A549 (cell line): ENCODE measurements around the gene PHC2. TPM values are rescaled to one million over a fixed set of nuclear protein-coding genes. Genes with fewer than 3 reads are reported as not detected.

Source experiments
- ATAC-seq, 2 experiments: fragments of 200-7000 bp in 1 of 2; fragments of >200 bp in 1 of 2; cut with Nextera tagmentation in 1 of 2; cut with Tn5 transposase in 1 of 2; 3 replicates each; pipeline versions ENCODE4 v1.8.0 to v1.9.1; 2018 to 2020; ENCODE audit warnings: mild to moderate bottlenecking in 1 of 2, moderate library complexity in 1 of 2
- CTCF ChIA-PET: fragments of 300-600 bp; sonication (Branson Sonifier 250); formaldehyde crosslinking; extraction: SDS; loops from one replicate; lab custom pipeline; 2021; ENCODE audit warnings: antibody characterized with exemption, inconsistent platforms; lab: Yijun Ruan, JAX
- POLR2A ChIA-PET: fragments of 350-600 bp; formaldehyde crosslinking; extraction: SDS; loops from one replicate; lab custom pipeline; 2021; ENCODE audit warnings: antibody characterized with exemption, inconsistent platforms; lab: Yijun Ruan, JAX
- DNase-seq, 2 experiments: peaks; one replicate each; pipeline versions ENCODE4 v3.0.0 to v3.0.0-alpha.2; 2011 to 2016; ENCODE audit warnings: low read depth in 1 of 2, low spot score in 1 of 2
- FAIRE-seq: peaks from 2 replicates; lab custom pipeline; 2011; peaks lifted over from hg19 to GRCh38; lab: Jason Lieb, UNC
- H3K27ac ChIP-seq, 2 experiments: fragments of >200 bp; sonication (Bioruptor Twin); formaldehyde crosslinking; 3 replicates each; pipeline ENCODE4 v1.5.1; 2016 to 2017
- H3K4me1 ChIP-seq: fragments of >200 bp; sonication (Bioruptor Twin); formaldehyde crosslinking; 3 replicates; pipeline ENCODE4 v1.6.1; 2016
- H3K4me2 ChIP-seq: fragments of >200 bp; sonication (Bioruptor Twin); formaldehyde crosslinking; 3 replicates; pipeline ENCODE4 v1.6.1; 2016
- H3K4me3 ChIP-seq: fragments of >200 bp; sonication (Bioruptor Twin); formaldehyde crosslinking; 3 replicates; pipeline ENCODE4 v1.5.1; 2016
- H3K9me3 ChIP-seq: fragments of >200 bp; sonication (Bioruptor Twin); formaldehyde crosslinking; 3 replicates; pipeline ENCODE4 v1.6.1; 2016
- CBX2 ChIP-seq: fragments of 200-600 bp; sonication (generic); IDR thresholded peaks from 2 replicates; pipeline ENCODE4 v1.6.1; 2016; ENCODE audit warnings: low read depth, mild to moderate bottlenecking, borderline replicate concordance
- CBX8 ChIP-seq: fragments of 200-600 bp; sonication (generic); IDR thresholded peaks from 2 replicates; pipeline ENCODE4 v1.6.1; 2016
- EHMT2 ChIP-seq: fragments of 200-600 bp; sonication (generic); IDR thresholded peaks from 2 replicates; pipeline ENCODE4 v1.6.1; 2016; ENCODE audit warnings: antibody characterized with exemption, low read depth, mild to moderate bottlenecking, moderate library complexity
- EP300 ChIP-seq, 2 experiments: fragments of >200 bp; sonication (Bioruptor Twin); formaldehyde crosslinking; IDR thresholded peaks; 2 replicates in 1 of 2; 3 replicates in 1 of 2; pipeline ENCODE4 v1.6.1; 2016 to 2017
- HDAC2 ChIP-seq: fragments of 200-600 bp; sonication (generic); IDR thresholded peaks from 2 replicates; pipeline ENCODE4 v1.6.1; 2016
- JUN ChIP-seq, 2 experiments: fragments of >200 bp; sonication (Bioruptor Twin); formaldehyde crosslinking; IDR thresholded peaks; 2 replicates in 1 of 2; 3 replicates in 1 of 2; pipeline ENCODE4 v1.6.1; 2016 to 2017
- KDM1A ChIP-seq: fragments of 200-600 bp; sonication (generic); IDR thresholded peaks from 2 replicates; pipeline ENCODE4 v1.6.1; 2016; ENCODE audit warnings: low read depth, mild to moderate bottlenecking
- KDM5A ChIP-seq: fragments of 200-600 bp; sonication (generic); IDR thresholded peaks from 2 replicates; pipeline ENCODE4 v1.6.1; 2016; ENCODE audit warnings: antibody characterized with exemption, mild to moderate bottlenecking
- MYC ChIP-seq: IDR thresholded peaks from 2 replicates; pipeline ENCODE4 v1.6.1; 2012; ENCODE audit warnings: mild to moderate bottlenecking, inconsistent platforms, low read length, improper control_type of control experiment, borderline replicate concordance
- NFE2L2 ChIP-seq: fragments of 150-350 bp; conservative IDR thresholded peaks from 2 replicates; pipeline ENCODE4 v1.6.1; 2014; ENCODE audit warnings: low read length
- NPAS2 ChIP-seq: fragments of 250-450 bp; sonication (Bioruptor Pico); IDR thresholded peaks from 2 replicates; pipeline ENCODE4 v1.8.0; 2022; ENCODE audit warnings: mild to moderate bottlenecking, moderate library complexity, borderline replicate concordance
- NR3C1 ChIP-seq: fragments of >200 bp; sonication (Bioruptor Twin); formaldehyde crosslinking; IDR thresholded peaks from 3 replicates; pipeline ENCODE4 v1.6.1; 2017
- PHF8 ChIP-seq: fragments of 200-600 bp; sonication (generic); IDR thresholded peaks from 2 replicates; pipeline ENCODE4 v1.6.1; 2016; ENCODE audit warnings: low read depth, mild to moderate bottlenecking, antibody characterized with exemption, moderate library complexity, borderline replicate concordance
- RNF2 ChIP-seq: fragments of 200-600 bp; sonication (generic); IDR thresholded peaks from 2 replicates; pipeline ENCODE4 v1.6.1; 2016; ENCODE audit warnings: low read depth, mild to moderate bottlenecking, antibody characterized with exemption, moderate library complexity, borderline replicate concordance
- TFCP2L1 ChIP-seq: fragments of 250-450 bp; sonication (Bioruptor Pico); IDR thresholded peaks from 2 replicates; pipeline ENCODE4 v1.5.0; 2021; ENCODE audit warnings: mild to moderate bottlenecking
- TP53 ChIP-seq: fragments of 250-450 bp; sonication (Bioruptor Pico); IDR thresholded peaks from 2 replicates; pipeline ENCODE4 v1.5.0; 2021; ENCODE audit warnings: mild to moderate bottlenecking, moderate library complexity
- ZFP36 ChIP-seq: fragments of 450-650 bp; IDR thresholded peaks from 2 replicates; pipeline ENCODE4 v1.6.1; 2014; ENCODE audit warnings: borderline replicate concordance; ENCODE audit not compliant: partially characterized antibody
- WGBS: methylation state at CpG from one replicate; pipeline ENCODE4 v1.1.6; 2017; ENCODE audit errors: missing lambda C conversion rate; 5-methylcytosine and 5-hydroxymethylcytosine counted together
- polyA plus RNA-seq, 4 experiments: library from polyadenylated mRNA; depleted of rRNA in 3 of 4; stranded (reverse); fragments of >200 nt; fragmentation: RNase III in 1 of 4; extraction: RNeasy Plus Mini Kit Qiagen cat#74134 plus additional on column Dnase treatment in 1 of 4; gene quantifications; 2 replicates in 3 of 4; 3 replicates in 1 of 4; pipeline ENCODE4 v1.2.3, GENCODE V29; 2011 to 2017
- TF ChIP-seq, protein P1 (sequence below): IDR thresholded peaks from 2 replicates; pipeline ENCODE4 v1.6.1; 2012
- TF ChIP-seq, protein P2 (sequence below): fragments of >200 bp; sonication (Bioruptor Twin); formaldehyde crosslinking; IDR thresholded peaks from 3 replicates; pipeline ENCODE4 v1.5.1; 2016
- TF ChIP-seq, protein P3 (sequence below): fragments of 250-450 bp; sonication (Bioruptor Pico); IDR thresholded peaks from 2 replicates; pipeline ENCODE4 v1.5.0; 2021; ENCODE audit warnings: mild to moderate bottlenecking, moderate library complexity, borderline replicate concordance

PHC2 gene
- polyA plus RNA-seq, 2 of the 4 experiments (the other 2 are of a cell fraction) = 29.9 to 33.2 TPM

DNA sequence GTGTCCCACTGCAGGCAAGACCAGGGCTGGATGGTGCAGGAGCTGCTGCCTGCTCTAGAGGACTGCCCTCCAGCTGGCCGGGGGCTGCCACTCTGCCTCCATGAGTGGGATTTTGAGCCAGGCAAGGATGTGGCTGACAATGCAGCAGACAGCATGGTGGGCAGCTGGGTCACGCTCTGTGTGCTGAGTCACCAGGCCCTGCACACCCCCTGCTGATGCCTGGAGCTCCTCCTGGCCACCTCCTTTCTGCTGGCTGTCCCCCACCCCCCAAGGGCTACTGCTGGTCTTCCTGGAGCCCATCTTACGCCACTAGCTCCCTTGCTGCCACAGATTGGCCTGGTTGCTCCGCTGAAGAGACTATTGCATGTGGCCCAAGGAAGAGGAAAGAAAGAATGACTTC, 37.6 kb upstream of the PHC2 start:
- Histone ChIP-seq H3K4me3 (no peak overlapping the region), H3K9me3 (no peaks in the 10 kb centered on the region), H3K4me2 (no peak overlapping the region), H3K4me1 (peaks cover 9% of the 10 kb centered on the region), H3K27ac (no peak overlapping the region)
- ChIA-PET CTCF (interaction anchor here (0.6 to 8.3 kb wide), 5 partner anchors 9 to 211 kb away, joined by 3 to 74 read pairs (median 28); no protein-coding TSS in a partner anchor), POLR2A (no interaction called here)
- 69% methylated on average over 2 of the region's 4 CpGs for WGBS
- TF ChIP-seq TFCP2L1 (CRISPR knock-in tag) = no peak
- no peak for TF ChIP-seq ZFP36
- no peak for TF ChIP-seq MYC
- no peak for TF ChIP-seq NR3C1
- no peak for TF ChIP-seq RNF2
- no peak for TF ChIP-seq NPAS2 (CRISPR knock-in tag)
- no peak for TF ChIP-seq EHMT2
- TF ChIP-seq EP300 (IDR thresholded peaks at IDR 0.05) = no peak
- TF ChIP-seq, protein P1, sequence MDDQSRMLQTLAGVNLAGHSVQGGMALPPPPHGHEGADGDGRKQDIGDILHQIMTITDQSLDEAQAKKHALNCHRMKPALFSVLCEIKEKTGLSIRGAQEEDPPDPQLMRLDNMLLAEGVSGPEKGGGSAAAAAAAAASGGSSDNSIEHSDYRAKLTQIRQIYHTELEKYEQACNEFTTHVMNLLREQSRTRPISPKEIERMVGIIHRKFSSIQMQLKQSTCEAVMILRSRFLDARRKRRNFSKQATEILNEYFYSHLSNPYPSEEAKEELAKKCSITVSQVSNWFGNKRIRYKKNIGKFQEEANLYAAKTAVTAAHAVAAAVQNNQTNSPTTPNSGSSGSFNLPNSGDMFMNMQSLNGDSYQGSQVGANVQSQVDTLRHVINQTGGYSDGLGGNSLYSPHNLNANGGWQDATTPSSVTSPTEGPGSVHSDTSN = no peak
- TF ChIP-seq KDM5A = no peak
- no peak for TF ChIP-seq CBX8
- no peak for TF ChIP-seq TP53 (CRISPR knock-in tag)
- TF ChIP-seq JUN (IDR thresholded peaks at IDR 0.05) = no peak
- TF ChIP-seq KDM1A = no peak
- FAIRE-seq = no peak
- no peak for DNase-seq
- ATAC-seq = no peak

DNA sequence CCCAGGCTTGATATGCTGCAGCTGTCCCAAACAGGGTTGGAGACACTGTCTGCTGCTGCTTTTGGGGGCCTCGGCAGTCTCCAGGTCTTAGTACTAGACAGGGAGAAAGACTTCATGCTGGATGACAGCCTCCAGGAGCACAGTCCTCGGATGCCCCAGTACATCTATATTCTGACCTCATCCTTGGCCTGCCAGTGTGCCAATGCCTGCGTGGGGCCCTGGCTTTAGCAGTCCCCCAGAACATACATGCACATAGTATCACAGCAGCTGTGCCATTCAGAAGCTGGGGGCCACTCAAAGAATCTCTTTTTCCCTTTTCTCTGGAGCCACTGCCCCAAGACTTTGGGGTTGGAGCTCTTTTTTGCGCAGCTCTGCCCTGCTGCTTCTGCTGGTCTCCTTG, 37.1 kb upstream of the PHC2 start:
- POLR2A ChIA-PET = no interaction called here
- peaks cover 5% of the 10 kb centered on the region for H3K4me1 ChIP-seq
- H3K4me2 ChIP-seq = no peak overlapping the region
- no peak overlapping the region for H3K27ac ChIP-seq
- ATAC-seq (no peak), DNase-seq (no peak), FAIRE-seq (no peak)
- CTCF ChIA-PET = interaction anchor here (0.6 to 8.3 kb wide), 6 partner anchors 10 to 211 kb away, joined by 3 to 74 read pairs (median 4); no protein-coding TSS in a partner anchor
- 100% methylated on average over 2 of the region's 4 CpGs for WGBS
- H3K9me3 ChIP-seq = no peaks in the 10 kb centered on the region
- H3K4me3 ChIP-seq = no peak overlapping the region
- TF ChIP-seq RNF2 (no peak), HDAC2 (no peak), NFE2L2 (no peak), PHF8 (no peak), CBX2 (no peak)
- TF ChIP-seq, protein P2, sequence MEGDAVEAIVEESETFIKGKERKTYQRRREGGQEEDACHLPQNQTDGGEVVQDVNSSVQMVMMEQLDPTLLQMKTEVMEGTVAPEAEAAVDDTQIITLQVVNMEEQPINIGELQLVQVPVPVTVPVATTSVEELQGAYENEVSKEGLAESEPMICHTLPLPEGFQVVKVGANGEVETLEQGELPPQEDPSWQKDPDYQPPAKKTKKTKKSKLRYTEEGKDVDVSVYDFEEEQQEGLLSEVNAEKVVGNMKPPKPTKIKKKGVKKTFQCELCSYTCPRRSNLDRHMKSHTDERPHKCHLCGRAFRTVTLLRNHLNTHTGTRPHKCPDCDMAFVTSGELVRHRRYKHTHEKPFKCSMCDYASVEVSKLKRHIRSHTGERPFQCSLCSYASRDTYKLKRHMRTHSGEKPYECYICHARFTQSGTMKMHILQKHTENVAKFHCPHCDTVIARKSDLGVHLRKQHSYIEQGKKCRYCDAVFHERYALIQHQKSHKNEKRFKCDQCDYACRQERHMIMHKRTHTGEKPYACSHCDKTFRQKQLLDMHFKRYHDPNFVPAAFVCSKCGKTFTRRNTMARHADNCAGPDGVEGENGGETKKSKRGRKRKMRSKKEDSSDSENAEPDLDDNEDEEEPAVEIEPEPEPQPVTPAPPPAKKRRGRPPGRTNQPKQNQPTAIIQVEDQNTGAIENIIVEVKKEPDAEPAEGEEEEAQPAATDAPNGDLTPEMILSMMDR = no peak
- TF ChIP-seq, protein P3, sequence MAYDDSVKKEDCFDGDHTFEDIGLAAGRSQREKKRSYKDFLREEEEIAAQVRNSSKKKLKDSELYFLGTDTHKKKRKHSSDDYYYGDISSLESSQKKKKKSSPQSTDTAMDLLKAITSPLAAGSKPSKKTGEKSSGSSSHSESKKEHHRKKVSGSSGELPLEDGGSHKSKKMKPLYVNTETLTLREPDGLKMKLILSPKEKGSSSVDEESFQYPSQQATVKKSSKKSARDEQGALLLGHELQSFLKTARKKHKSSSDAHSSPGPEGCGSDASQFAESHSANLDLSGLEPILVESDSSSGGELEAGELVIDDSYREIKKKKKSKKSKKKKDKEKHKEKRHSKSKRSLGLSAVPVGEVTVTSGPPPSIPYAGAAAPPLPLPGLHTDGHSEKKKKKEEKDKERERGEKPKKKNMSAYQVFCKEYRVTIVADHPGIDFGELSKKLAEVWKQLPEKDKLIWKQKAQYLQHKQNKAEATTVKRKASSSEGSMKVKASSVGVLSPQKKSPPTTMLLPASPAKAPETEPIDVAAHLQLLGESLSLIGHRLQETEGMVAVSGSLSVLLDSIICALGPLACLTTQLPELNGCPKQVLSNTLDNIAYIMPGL (CRISPR knock-in tag) = no peak
